Psoas muscle (tissue), 8 donors: ENCODE measurements around the gene SEC23A. TPM values are rescaled to one million over a fixed set of nuclear protein-coding genes. Genes with fewer than 3 reads are reported as not detected.

Experiments used
- ATAC-seq, 4 donors: fragments of 200-7000 bp; cut with Tn5 transposase; one replicate each; pipeline ENCODE4 v1.9.1; 2020; ENCODE audit warnings: moderate library complexity in 3 of 4, mild to moderate bottlenecking in 2 of 4
- DNase-seq, 2 donors: peaks; one replicate each; pipeline ENCODE4 v3.0.0-alpha.2; 2020
- H3K27ac ChIP-seq: fragments of 200-600 bp; one replicate; pipeline ENCODE4 v1.8.0; 2022
- H3K27me3 ChIP-seq, 3 donors: fragments of 200-600 bp in 1 of 3; one replicate each; pipeline versions ENCODE4 v1.6.1 to v1.8.0; 2013 to 2022; ENCODE audit warnings: low read length in 2 of 3, mild to moderate bottlenecking in 2 of 3, moderate library complexity in 1 of 3; ENCODE audit not compliant: insufficient read depth in 3 of 3
- H3K36me3 ChIP-seq, 2 donors: fragments of 200-600 bp in 1 of 2; one replicate each; pipeline versions ENCODE4 v1.6.1 to v1.8.0; 2013 to 2022; ENCODE audit warnings: low read depth in 1 of 2, mild to moderate bottlenecking in 1 of 2, moderate library complexity in 1 of 2; ENCODE audit not compliant: insufficient read depth in 1 of 2
- H3K4me1 ChIP-seq: fragments of 200-600 bp; one replicate; pipeline ENCODE4 v1.8.0; 2022
- H3K4me3 ChIP-seq: fragments of 200-600 bp; one replicate; pipeline ENCODE4 v1.8.0; 2022; ENCODE audit warnings: mild to moderate bottlenecking
- H3K9me3 ChIP-seq: fragments of 200-600 bp; one replicate; pipeline ENCODE4 v1.8.0; 2022
- WGBS, 3 donors: extraction: QIAGEN DNeasy Blood & Tissue Kit; methylation state at CpG; one replicate each; pipeline versions ENCODE4 v1.1.6 to v1.1.7; 2013; 5-methylcytosine and 5-hydroxymethylcytosine counted together
- intact Hi-C, 2 donors: fragments of 100-400 bp; cut with DNase I; formaldehyde crosslinking; loops; one replicate each; pipeline versions ENCODE4 v1.11.0 to v1.14.2; 2022
- polyA plus RNA-seq, 3 donors: library from polyadenylated mRNA; stranded (reverse); fragments of 200-250 nt; gene quantifications; one replicate each; pipeline ENCODE4 v1.2.3, GENCODE V29; 2013
- total RNA-seq, 4 donors: library from RNA; stranded (reverse); fragmentation: NEBNext Ultra II Directional in 2 of 4; extraction: Animal tissue kit (Norgen Biotek cat#: 25700) in 2 of 4; gene quantifications; one replicate each; pipeline versions ENCODE4 v1.2.1 to v1.2.4, GENCODE V29; 2021 to 2023
- TF ChIP-seq, protein P1 (sequence below): fragments of 200-600 bp; IDR thresholded peaks from one replicate; pipeline ENCODE4 v1.8.0; 2022; ENCODE audit warnings: antibody characterized with exemption
- donor health status: healthy with polysubstance abuse.
- donor health status: DM: no; HTN: no; CAD: no; lungs with moderate emphysema.
- donor health status: Bipolar disorder and iron deficiency.
- donor health status: healthy.
- donor health status: DM: yes; HTN: yes; CAD: no.
- donor health status: DM: no; HTN: no; CAD: no.
- donor health status: DM: no; HTN: no; CAD: no.
- donor health status: DM: yes; HTN: yes; CAD: no.

Gene SEC23A
- total and polyA plus RNA-seq, 7 donors, result 25.3 to 84.8 (median 70.7) TPM

GRCh38 chr14:38987781-38988180 lies 115.3 kb downstream of the SEC23A start:
- no peaks in the 10 kb centered on the region for H3K4me1 ChIP-seq
- TF ChIP-seq, protein P1, sequence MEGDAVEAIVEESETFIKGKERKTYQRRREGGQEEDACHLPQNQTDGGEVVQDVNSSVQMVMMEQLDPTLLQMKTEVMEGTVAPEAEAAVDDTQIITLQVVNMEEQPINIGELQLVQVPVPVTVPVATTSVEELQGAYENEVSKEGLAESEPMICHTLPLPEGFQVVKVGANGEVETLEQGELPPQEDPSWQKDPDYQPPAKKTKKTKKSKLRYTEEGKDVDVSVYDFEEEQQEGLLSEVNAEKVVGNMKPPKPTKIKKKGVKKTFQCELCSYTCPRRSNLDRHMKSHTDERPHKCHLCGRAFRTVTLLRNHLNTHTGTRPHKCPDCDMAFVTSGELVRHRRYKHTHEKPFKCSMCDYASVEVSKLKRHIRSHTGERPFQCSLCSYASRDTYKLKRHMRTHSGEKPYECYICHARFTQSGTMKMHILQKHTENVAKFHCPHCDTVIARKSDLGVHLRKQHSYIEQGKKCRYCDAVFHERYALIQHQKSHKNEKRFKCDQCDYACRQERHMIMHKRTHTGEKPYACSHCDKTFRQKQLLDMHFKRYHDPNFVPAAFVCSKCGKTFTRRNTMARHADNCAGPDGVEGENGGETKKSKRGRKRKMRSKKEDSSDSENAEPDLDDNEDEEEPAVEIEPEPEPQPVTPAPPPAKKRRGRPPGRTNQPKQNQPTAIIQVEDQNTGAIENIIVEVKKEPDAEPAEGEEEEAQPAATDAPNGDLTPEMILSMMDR, result no peak
- H3K27ac ChIP-seq, result no peak overlapping the region
- intact Hi-C loops, result no loop called here
- H3K9me3 ChIP-seq, result no peaks in the 10 kb centered on the region
- no peak for DNase-seq
- H3K27me3 ChIP-seq, result no peaks in the 10 kb centered on the region
- no peak for ATAC-seq
- H3K4me3 ChIP-seq, result no peak overlapping the region
- 78 to 82% (median 81%) methylated on average over 2 of the region's 2 CpGs for WGBS, 3 donors
- no peaks in the 10 kb centered on the region for H3K36me3 ChIP-seq

GRCh38 chr14:38982837-38983236 lies 120.2 kb downstream of the SEC23A start:
- Histone ChIP-seq H3K27me3 (no peaks in the 10 kb centered on the region), H3K4me3 (no peak overlapping the region), H3K36me3 (no peaks in the 10 kb centered on the region), H3K9me3 (no peaks in the 10 kb centered on the region), H3K4me1 (no peaks in the 10 kb centered on the region), H3K27ac (no peak overlapping the region)
- ATAC-seq (no peak), DNase-seq (no peak)
- WGBS, 3 donors, result 0% methylated on average over 1 of the region's 1 CpG
- intact Hi-C loops, result no loop called here
- TF ChIP-seq, protein P1, result no peak

GRCh38 chr14:38982278-38982677 lies 120.8 kb downstream of the SEC23A start:
- TF ChIP-seq, protein P1, result no peak
- H3K27ac ChIP-seq, result no peak overlapping the region
- no peaks in the 10 kb centered on the region for H3K36me3 ChIP-seq
- intact Hi-C loops, result no loop called here
- ATAC-seq, result no peak
- 76 to 81% (median 79%) methylated on average over 3 of the region's 3 CpGs for WGBS, 3 donors
- no peak for DNase-seq
- no peaks in the 10 kb centered on the region for H3K9me3 ChIP-seq
- H3K4me1 ChIP-seq, result no peaks in the 10 kb centered on the region
- no peak overlapping the region for H3K4me3 ChIP-seq
- no peaks in the 10 kb centered on the region for H3K27me3 ChIP-seq

Other genes with a start within 250 kb of the SEC23A start
- gene GEMIN2, start 11.1 kb upstream of the SEC23A start, total RNA-seq, result 10 to 100 TPM in 3 of 4 donors, 1 to 10 TPM in 1; 9.7 to 11.7 (median 10.8) TPM
- gene GEMIN2, start 11.1 kb upstream of the SEC23A start, polyA plus RNA-seq, result 10 to 100 TPM; 14.2 to 22.6 (median 20.9) TPM
- gene TRAPPC6B, start 67.1 kb upstream of the SEC23A start, total RNA-seq, result 10 to 100 TPM; 19.8 to 23.2 (median 22.6) TPM
- 10 to 100 TPM in 2 of 3 donors, 1 to 10 TPM in 1; 8.0 to 31.7 (median 10.4) TPM for gene TRAPPC6B, start 67.1 kb upstream of the SEC23A start, polyA plus RNA-seq
- gene PNN, start 72.0 kb upstream of the SEC23A start, total RNA-seq, result 10 to 100 TPM; 20.1 to 29.5 (median 26.4) TPM
- gene PNN, start 72.0 kb upstream of the SEC23A start, polyA plus RNA-seq, result 10 to 100 TPM; 17.0 to 33.1 (median 27.6) TPM
- gene MIA2, start 130.7 kb upstream of the SEC23A start, total RNA-seq, result 10 to 100 TPM; 15.5 to 26.2 (median 21.3) TPM
- 10 to 100 TPM; 10.6 to 29.1 (median 12.6) TPM for gene MIA2, start 130.7 kb upstream of the SEC23A start, polyA plus RNA-seq